Stimulated activated CD4-positive, alpha-beta T cell treated with anti-CD3 and anti-CD28 coated beads, TNF-alpha, amount 100 ng/mL, for 1 hour (primary cell): Measurements from ENCODE around the gene NDUFB5.
"Not testable (repeated sequence)": the region's sequence is repeated elsewhere in the genome, so short reads cannot be mapped to it uniquely, and the experiment has no call there.

Source experiments
- DNase-seq, 3 donors: peaks; one replicate each; pipeline ENCODE4 v3.0.0-alpha.2; 2020; ENCODE audit warnings: low read depth in 3 of 3, low spot score in 1 of 3

The NDUFB5 gene

GRCh38 chr3:179630753-179631451, 26.3 kb downstream of the NDUFB5 start:
- no peak for DNase-seq

GRCh38 chr3:179640469-179640868, 35.9 kb downstream of the NDUFB5 start:
- DNase-seq: no peak

- no peak for DNase-seq
These were observed 38.3 kb downstream of the NDUFB5 start for GRCh38 chr3:179642871-179643270.

GRCh38 chr3:179643837-179644236, 39.2 kb downstream of the NDUFB5 start:
- not testable (repeated sequence) for DNase-seq

GRCh38 chr3:179646177-179646576, 41.6 kb downstream of the NDUFB5 start:
- no peak for DNase-seq

- DNase-seq: no peak
These were observed 47.3 kb downstream of the NDUFB5 start for GRCh38 chr3:179651687-179652446.

GRCh38 chr3:179652447-179653095, 48.0 kb downstream of the NDUFB5 start, which contains the start of gene USP13:
Gene USP13, plus strand, starts transcription at chr3:179653040. Its CDS starts 186 bp downstream, at chr3:179653226.
- DNase-seq: peak in 2 of 3 donors; percentile 18 to 42

- DNase-seq: peak in 2 of 3 donors; percentile 29 to 54
These were observed 48.7 kb downstream of the NDUFB5 start for GRCh38 chr3:179653096-179653797.

- DNase-seq: no peak
These were observed 50.6 kb downstream of the NDUFB5 start for GRCh38 chr3:179655236-179655635.

- DNase-seq: no peak
These were observed 54.0 kb downstream of the NDUFB5 start for GRCh38 chr3:179658606-179659005.

- DNase-seq: no peak
These were observed 56.3 kb downstream of the NDUFB5 start for GRCh38 chr3:179660872-179661271.

GRCh38 chr3:179661777-179662176, 57.2 kb downstream of the NDUFB5 start:
- DNase-seq: no peak

GRCh38 chr3:179663093-179663492, 58.5 kb downstream of the NDUFB5 start:
- no peak for DNase-seq

- no peak for DNase-seq
These were observed 61.4 kb downstream of the NDUFB5 start for GRCh38 chr3:179666030-179666429.

- no peak for DNase-seq
These were observed 61.9 kb downstream of the NDUFB5 start for GRCh38 chr3:179666436-179667035.

GRCh38 chr3:179668429-179668828, 63.8 kb downstream of the NDUFB5 start:
- DNase-seq: no peak

- DNase-seq: no peak
These were observed 65.7 kb downstream of the NDUFB5 start for GRCh38 chr3:179670311-179670710.

- DNase-seq: no peak
These were observed 66.7 kb downstream of the NDUFB5 start for GRCh38 chr3:179671309-179671708.

GRCh38 chr3:179671747-179672242, 67.2 kb downstream of the NDUFB5 start:
- no peak for DNase-seq

GRCh38 chr3:179672918-179673317, 68.3 kb downstream of the NDUFB5 start:
- no peak for DNase-seq

- DNase-seq: no peak
These were observed 68.9 kb downstream of the NDUFB5 start for GRCh38 chr3:179673523-179673922.
